OCI-LY3 (cell line): ENCODE measurements around the gene MDFI.

ENCODE experiments used
- H2AFZ ChIP-seq: fragments of 200-600, 300-600 bp; shearing (Covaris generic); 2 replicates; pipeline ENCODE4 v1.6.0; 2014; ENCODE audit warnings: antibody characterized with exemption, low read depth, low read length
- H3K27ac ChIP-seq: fragments of 200-600, 300-600 bp; sonication (generic); 2 replicates; pipeline ENCODE4 v1.5.1; 2014; ENCODE audit warnings: mild to moderate bottlenecking, low read length, moderate library complexity, mixed read lengths
- H3K27me3 ChIP-seq: fragments of 200-600, 300-600 bp; sonication (generic); 2 replicates; pipeline ENCODE4 v1.6.1; 2014; ENCODE audit warnings: low read depth, low read length, mixed read lengths
- H3K36me3 ChIP-seq: fragments of 200-600, 300-600 bp; sonication (generic); replicated peaks from 2 replicates; pipeline ENCODE3; 2014; ENCODE audit warnings: low read depth, low read length, mixed read lengths
- H3K4me1 ChIP-seq: fragments of 300-600, 200-600 bp; sonication (generic); 2 replicates; pipeline ENCODE4 v1.6.1; 2014; ENCODE audit warnings: low read length, mixed read lengths
- H3K4me2 ChIP-seq: fragments of 200-600, 300-600 bp; sonication (generic); 2 replicates; pipeline ENCODE4 v1.6.1; 2014; ENCODE audit warnings: low read length, mixed read lengths
- H3K4me3 ChIP-seq: fragments of 300-600, 200-600 bp; sonication (generic); 2 replicates; pipeline ENCODE4 v1.5.1; 2014; ENCODE audit warnings: antibody characterized with exemption, mild to moderate bottlenecking, low read length, moderate library complexity
- H3K79me2 ChIP-seq: fragments of 300-600, 200-600 bp; shearing (Covaris generic); 2 replicates; pipeline ENCODE4 v1.6.1; 2014; ENCODE audit warnings: mild to moderate bottlenecking, low read length, mixed read lengths
- H3K9ac ChIP-seq: fragments of 300-600, 200-600 bp; shearing (Covaris generic); 2 replicates; pipeline ENCODE4 v1.6.0; 2014; ENCODE audit warnings: mild to moderate bottlenecking, low read length, moderate library complexity
- H3K9me3 ChIP-seq: fragments of 200-600, 300-600 bp; shearing (Covaris generic); 2 replicates; pipeline ENCODE4 v1.6.1; 2014; ENCODE audit warnings: low read length, mixed read lengths; ENCODE audit not compliant: insufficient read depth
- H4K20me1 ChIP-seq: fragments of 200-600, 300-600 bp; sonication (generic); 2 replicates; pipeline ENCODE4 v1.6.1; 2016; ENCODE audit warnings: low read length, mixed read lengths; ENCODE audit not compliant: insufficient read depth
- EZH2phosphoT487 ChIP-seq: fragments of 200-600 bp; shearing (Covaris generic); IDR thresholded peaks from 2 replicates; pipeline ENCODE4 v1.6.1; 2018; ENCODE audit warnings: antibody characterized with exemption, mixed run types, low read depth
- TF ChIP-seq, protein P1 (sequence below): fragments of 200-600, 300-600 bp; sonication (generic); IDR thresholded peaks from 2 replicates; pipeline ENCODE4 v1.5.1; 2014; ENCODE audit warnings: antibody characterized with exemption, low read length, low read depth

Gene MDFI

DNA sequence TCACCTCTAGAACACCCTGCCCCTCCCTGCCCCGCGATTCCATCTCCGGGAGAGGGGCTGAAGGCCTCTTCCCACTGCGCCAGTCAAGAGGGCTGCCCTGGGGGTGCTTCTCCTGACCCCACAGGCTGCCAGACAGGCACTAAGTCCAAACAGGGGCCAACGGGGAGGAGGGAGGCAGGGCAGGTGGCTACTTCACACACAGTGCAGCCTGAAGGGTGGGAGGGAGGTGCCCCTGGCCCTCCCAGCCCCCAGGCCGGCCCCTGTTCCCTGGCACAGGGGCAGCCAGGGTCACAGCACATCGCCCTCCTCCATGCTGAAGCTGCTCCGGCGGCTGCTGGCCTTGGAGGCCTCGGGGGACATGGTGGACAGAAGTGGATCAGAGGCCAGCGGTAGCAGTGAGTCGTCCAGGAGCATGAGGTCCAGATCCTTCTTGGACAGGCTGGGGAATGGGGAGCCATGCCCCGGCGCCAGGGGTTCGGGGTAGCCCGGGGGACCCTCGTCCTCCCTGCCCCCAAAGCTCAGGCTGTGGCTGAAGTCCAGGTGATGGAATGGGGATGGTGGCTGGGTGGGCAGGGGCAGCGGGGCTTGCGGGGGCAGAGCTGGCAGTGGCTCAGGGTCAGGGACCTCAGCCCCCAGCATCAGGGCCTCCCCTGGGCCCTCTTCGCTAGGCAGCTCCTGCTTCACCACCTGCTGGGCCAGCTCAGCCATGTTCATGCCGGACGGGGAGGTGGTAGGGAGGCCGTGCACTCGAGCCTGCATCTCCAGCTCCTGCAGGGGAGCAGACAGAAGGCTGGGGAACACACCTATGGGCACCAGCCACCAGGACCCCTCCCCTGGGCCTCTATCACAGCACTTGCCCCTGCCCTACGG, 46.3 kb downstream of the MDFI start:
- Histone ChIP-seq H4K20me1 (no peaks in the 10 kb centered on the region; the same call in 1 of the 2 replicates), H2AFZ (no peak overlapping the region), H3K4me1 (peaks cover 21% of the 10 kb centered on the region), H3K9me3 (no peaks in the 10 kb centered on the region), H3K4me2 (no peak overlapping the region), H3K27me3 (no peaks in the 10 kb centered on the region), H3K4me3 (no peak overlapping the region), H3K9ac (no peak overlapping the region), H3K27ac (no peak overlapping the region), H3K79me2 (no peaks in the 10 kb centered on the region), H3K36me3 (peaks cover 41% of the 10 kb centered on the region)
- TF ChIP-seq, protein P1, sequence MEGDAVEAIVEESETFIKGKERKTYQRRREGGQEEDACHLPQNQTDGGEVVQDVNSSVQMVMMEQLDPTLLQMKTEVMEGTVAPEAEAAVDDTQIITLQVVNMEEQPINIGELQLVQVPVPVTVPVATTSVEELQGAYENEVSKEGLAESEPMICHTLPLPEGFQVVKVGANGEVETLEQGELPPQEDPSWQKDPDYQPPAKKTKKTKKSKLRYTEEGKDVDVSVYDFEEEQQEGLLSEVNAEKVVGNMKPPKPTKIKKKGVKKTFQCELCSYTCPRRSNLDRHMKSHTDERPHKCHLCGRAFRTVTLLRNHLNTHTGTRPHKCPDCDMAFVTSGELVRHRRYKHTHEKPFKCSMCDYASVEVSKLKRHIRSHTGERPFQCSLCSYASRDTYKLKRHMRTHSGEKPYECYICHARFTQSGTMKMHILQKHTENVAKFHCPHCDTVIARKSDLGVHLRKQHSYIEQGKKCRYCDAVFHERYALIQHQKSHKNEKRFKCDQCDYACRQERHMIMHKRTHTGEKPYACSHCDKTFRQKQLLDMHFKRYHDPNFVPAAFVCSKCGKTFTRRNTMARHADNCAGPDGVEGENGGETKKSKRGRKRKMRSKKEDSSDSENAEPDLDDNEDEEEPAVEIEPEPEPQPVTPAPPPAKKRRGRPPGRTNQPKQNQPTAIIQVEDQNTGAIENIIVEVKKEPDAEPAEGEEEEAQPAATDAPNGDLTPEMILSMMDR, result no peak
- no peak for TF ChIP-seq EZH2phosphoT487

DNA sequence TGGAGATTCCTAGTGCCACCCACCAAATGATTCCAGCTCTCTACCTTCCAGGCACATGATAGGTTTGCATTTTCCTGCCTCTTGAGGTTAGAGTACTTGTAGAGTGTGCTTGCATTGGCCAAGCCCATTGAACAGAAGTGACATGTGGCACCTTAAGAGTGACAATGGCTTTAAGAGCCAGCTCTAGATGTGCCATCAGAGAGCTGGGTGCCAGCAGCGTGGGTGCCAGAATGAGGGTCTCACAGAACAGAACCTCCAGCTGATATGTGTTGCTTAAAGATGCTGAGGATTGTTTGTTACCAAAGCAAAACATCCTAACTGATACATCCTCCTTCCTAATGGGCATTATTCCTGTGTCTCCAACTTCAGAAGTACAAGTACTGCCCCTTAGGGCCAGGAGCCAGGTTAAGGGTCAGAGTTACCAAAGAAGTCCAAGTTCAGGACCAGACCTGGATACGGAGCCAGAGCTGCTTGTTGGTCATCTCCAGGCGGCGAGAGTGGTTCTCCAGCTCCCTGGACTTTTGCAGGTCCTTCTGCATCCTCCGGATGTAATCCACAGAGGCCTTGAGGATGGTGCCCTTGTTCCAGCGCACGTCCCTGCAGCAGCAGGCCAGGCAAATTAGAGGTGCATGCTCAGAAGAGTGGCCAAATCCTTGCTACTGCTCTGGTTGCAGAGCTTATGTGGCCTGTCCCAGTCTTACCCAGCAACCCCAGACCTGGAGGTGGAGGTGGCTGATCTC, 47.5 kb downstream of the MDFI start:
- H3K27ac ChIP-seq, result peak overlapping the region; percentile 15; the same call in 1 of the 2 replicates
- H3K4me2 ChIP-seq, result no peak overlapping the region
- H3K4me3 ChIP-seq, result no peak overlapping the region
- H4K20me1 ChIP-seq, result no peaks in the 10 kb centered on the region; the same call in 1 of the 2 replicates
- no peaks in the 10 kb centered on the region for H3K27me3 ChIP-seq
- H3K9ac ChIP-seq, result no peak overlapping the region
- no peaks in the 10 kb centered on the region for H3K79me2 ChIP-seq
- H2AFZ ChIP-seq, result no peak overlapping the region
- no peaks in the 10 kb centered on the region for H3K9me3 ChIP-seq
- TF ChIP-seq, protein P1, result no peak
- no peak for TF ChIP-seq EZH2phosphoT487
- peaks cover 51% of the 10 kb centered on the region for H3K36me3 ChIP-seq
- H3K4me1 ChIP-seq, result peaks cover 21% of the 10 kb centered on the region

DNA sequence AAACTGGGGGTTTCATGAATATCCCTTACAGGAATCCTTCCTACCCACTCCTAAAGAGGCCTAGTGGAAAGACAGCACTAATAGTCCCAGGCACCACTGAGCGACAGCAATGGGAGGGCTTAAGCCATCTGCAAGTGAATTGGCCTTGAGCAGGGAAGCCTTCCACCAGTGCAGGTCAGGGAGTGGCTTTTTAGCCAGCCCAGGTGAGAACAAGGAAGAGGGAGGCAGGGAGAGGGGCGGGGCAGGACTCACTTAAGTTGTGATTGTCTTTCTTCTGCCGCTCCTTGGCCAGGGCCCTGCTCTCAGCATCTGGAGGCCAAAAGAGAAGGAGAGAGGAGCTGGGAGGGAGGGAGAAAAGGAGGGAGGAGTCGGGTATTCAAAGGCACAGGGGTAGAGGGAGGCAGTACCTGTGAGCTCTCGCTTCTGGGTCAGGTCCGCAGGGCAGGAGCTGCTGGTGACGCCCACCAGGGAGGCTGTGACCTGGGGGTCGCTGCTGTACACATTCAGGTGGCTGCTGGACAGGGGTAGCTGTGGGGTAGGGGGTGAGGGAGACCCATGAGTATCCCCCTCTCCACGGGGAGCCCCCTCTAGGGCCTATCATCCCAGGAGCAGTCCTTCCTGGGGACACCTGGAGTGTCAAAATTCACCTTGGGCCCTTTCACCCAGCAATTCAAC, 49.4 kb downstream of the MDFI start:
- Histone ChIP-seq H3K9me3 (no peaks in the 10 kb centered on the region), H3K27ac (no peak overlapping the region), H3K79me2 (peaks cover 9% of the 10 kb centered on the region; the same call in 1 of the 2 replicates), H3K4me1 (peaks cover 14% of the 10 kb centered on the region), H3K36me3 (peaks cover 59% of the 10 kb centered on the region), H4K20me1 (peaks cover 17% of the 10 kb centered on the region), H3K4me3 (no peak overlapping the region), H3K9ac (no peak overlapping the region), H3K4me2 (no peak overlapping the region), H2AFZ (no peak overlapping the region), H3K27me3 (no peaks in the 10 kb centered on the region)
- TF ChIP-seq, protein P1, result no peak
- TF ChIP-seq EZH2phosphoT487, result no peak
